ENCODE data around the gene ADAMTSL1. TPM values are rescaled to one million over a fixed set of nuclear protein-coding genes. Genes with fewer than 3 reads are reported as not detected.

ADAMTSL1 gene
- total RNA-seq, 2 donors from 2014 or later = 1.5 TPM; not detected in 1

DNA sequence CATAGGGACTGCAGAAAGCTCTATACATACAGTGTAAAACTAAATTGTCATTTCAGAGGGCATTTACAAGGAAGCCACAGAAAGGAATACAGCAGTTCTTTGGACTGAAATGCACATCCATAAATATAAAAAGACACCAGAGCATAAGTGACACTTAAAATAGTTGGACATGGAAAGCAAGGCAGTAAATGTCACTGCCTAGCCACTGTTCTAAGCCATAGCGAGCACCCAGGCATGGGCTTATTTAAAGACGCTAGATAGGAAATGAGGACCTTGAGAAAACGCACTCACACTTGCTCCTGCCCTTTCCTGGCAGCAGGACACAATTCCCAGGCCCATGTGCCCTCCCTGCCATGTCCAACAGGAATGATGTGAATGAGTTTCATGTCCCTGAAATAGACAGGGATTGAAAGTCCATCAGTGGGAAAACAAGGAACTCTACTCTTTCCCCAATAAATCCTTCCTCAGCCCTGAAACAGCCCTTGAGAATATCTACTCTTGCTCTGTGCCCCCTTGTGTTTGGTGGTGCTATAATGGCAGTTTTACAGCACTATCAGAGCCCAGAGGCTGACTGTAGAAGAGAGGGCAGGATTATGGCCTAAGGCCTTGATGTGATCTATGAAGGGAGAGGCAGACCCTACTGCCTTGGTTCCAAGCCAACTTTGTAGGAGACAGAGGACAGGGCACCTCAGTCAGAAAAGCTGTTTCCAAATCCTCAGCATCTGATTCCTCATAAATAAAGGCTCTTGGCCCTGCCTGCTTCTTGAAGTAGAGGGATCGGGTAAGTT is 376.1 kb downstream of the ADAMTSL1 start:
- no peak for DNase-seq
- TF ChIP-seq, protein P1, sequence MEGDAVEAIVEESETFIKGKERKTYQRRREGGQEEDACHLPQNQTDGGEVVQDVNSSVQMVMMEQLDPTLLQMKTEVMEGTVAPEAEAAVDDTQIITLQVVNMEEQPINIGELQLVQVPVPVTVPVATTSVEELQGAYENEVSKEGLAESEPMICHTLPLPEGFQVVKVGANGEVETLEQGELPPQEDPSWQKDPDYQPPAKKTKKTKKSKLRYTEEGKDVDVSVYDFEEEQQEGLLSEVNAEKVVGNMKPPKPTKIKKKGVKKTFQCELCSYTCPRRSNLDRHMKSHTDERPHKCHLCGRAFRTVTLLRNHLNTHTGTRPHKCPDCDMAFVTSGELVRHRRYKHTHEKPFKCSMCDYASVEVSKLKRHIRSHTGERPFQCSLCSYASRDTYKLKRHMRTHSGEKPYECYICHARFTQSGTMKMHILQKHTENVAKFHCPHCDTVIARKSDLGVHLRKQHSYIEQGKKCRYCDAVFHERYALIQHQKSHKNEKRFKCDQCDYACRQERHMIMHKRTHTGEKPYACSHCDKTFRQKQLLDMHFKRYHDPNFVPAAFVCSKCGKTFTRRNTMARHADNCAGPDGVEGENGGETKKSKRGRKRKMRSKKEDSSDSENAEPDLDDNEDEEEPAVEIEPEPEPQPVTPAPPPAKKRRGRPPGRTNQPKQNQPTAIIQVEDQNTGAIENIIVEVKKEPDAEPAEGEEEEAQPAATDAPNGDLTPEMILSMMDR (conservative IDR thresholded peaks at IDR 0.05) = peak; percentile 35
- Mint-ChIP-seq H3K4me1 (no peaks in the 10 kb centered on the region), H3K36me3 (ENCODE audit: low read depth) (no peaks in the 10 kb centered on the region), H3K9me3 (peaks cover 7% of the 10 kb centered on the region), H3K4me3 (no peak overlapping the region), H3K27me3 (ENCODE audit: insufficient read depth) (peaks cover 7% of the 10 kb centered on the region), H3K27ac (no peak overlapping the region)
- Histone ChIP-seq H3K4me3 (ENCODE audit: low read length) (no peak overlapping the region), H3K36me3 (ENCODE audit: control insufficient read depth, insufficient read depth, low read length) (no peaks in the 10 kb centered on the region), H3K9me3 (ENCODE audit: control insufficient read depth, low read length) (peaks cover 8% of the 10 kb centered on the region), H3K9ac (ENCODE audit: extremely low read depth, low read length, poor library complexity, severe bottlenecking) (no peak overlapping the region), H3K27ac (ENCODE audit: low read depth, low read length) (no peak overlapping the region), H3K27me3 (ENCODE audit: control insufficient read depth, insufficient read depth, low read length, poor library complexity, severe bottlenecking) (no peaks in the 10 kb centered on the region), H3K4me1 (ENCODE audit: control insufficient read depth, insufficient read depth, low read length) (no peaks in the 10 kb centered on the region)
- 92 to 96% methylated on average over 3 to 4 of the region's 4 CpGs for WGBS, 2 experiments (ENCODE audit: insufficient coverage in 1 of 2, insufficient read length in 1 of 2)

DNA sequence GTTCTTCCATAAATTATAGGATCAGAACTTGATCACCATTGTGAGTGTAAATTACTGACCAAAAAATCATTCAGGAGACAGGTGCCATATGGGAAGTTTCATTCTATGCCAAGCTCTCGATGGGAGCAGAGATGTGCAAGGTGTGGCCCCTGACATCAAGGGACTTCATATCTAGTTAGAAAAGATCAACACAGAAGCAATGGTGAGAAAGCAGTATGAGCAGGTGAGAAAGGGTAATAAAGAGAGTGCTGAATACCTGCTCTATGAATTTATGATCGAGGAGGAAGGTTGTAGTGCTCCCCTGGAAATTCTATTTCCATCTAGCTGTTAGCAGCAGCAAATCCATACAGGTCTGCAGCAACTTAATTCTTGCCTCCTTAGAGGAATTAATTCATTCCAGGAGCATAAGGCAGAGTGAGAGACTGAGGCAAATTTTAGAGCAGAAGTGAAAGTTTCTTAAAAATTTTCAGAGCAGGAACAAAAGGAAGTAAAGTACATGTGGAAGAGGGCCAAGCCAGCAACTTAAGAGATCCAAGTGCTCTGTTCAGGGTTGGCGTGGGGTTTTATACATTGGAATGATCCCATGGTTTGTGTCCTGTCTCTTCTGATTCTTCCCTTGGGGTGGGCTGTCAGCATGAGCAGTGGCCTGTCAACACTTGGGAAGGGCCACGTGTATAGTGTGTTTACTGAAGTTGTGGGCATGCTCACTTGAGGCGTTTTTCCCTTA is 377.3 kb downstream of the ADAMTSL1 start:
- H3K27ac ChIP-seq (ENCODE audit: low read depth, low read length) = no peak overlapping the region
- Mint-ChIP-seq H3K9me3 (no peaks in the 10 kb centered on the region), H3K4me3 (no peak overlapping the region), H3K36me3 (ENCODE audit: low read depth) (no peaks in the 10 kb centered on the region), H3K27ac (no peak overlapping the region), H3K27me3 (ENCODE audit: insufficient read depth) (peaks cover 7% of the 10 kb centered on the region), H3K4me1 (no peaks in the 10 kb centered on the region)
- H3K9me3 ChIP-seq (ENCODE audit: control insufficient read depth, low read length) = no peaks in the 10 kb centered on the region
- no peak overlapping the region for H3K4me3 ChIP-seq (ENCODE audit: low read length)
- WGBS, 2 experiments (ENCODE audit: insufficient coverage in 1 of 2, insufficient read length in 1 of 2) = 90 to 92% methylated on average over 4 to 5 of the region's 5 CpGs
- no peaks in the 10 kb centered on the region for H3K36me3 ChIP-seq (ENCODE audit: control insufficient read depth, insufficient read depth, low read length)
- no peak for DNase-seq
- TF ChIP-seq, protein P1 (conservative IDR thresholded peaks at IDR 0.05) = no peak
- H3K27me3 ChIP-seq (ENCODE audit: control insufficient read depth, insufficient read depth, low read length, poor library complexity, severe bottlenecking) = no peaks in the 10 kb centered on the region
- H3K9ac ChIP-seq (ENCODE audit: extremely low read depth, low read length, poor library complexity, severe bottlenecking) = no peak overlapping the region
- H3K4me1 ChIP-seq (ENCODE audit: control insufficient read depth, insufficient read depth, low read length) = no peaks in the 10 kb centered on the region

DNA sequence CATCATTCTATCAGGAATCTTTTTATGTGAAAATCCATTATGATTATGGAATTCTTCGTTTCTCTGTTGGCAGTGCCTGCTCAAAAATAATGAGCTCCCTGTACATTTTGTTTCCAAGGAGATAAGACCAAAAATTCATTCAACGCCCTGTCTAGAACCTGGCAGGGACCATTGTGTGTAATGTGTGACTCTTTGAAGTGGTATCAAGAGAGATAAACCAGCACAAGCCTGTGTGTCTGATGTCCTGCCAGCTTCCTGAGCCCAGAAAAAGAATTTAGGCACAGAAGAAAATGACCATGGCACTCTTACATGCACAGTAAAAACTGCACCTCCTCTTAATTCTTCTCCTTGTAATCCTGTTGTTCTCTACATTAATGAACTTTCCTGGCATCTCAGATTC is 381.7 kb downstream of the ADAMTSL1 start:
- TF ChIP-seq, protein P1 (conservative IDR thresholded peaks at IDR 0.05) = no peak
- Histone ChIP-seq H3K9ac (ENCODE audit: extremely low read depth, low read length, poor library complexity, severe bottlenecking) (no peak overlapping the region), H3K27ac (ENCODE audit: low read depth, low read length) (no peak overlapping the region), H3K36me3 (ENCODE audit: control insufficient read depth, insufficient read depth, low read length) (no peaks in the 10 kb centered on the region), H3K4me1 (ENCODE audit: control insufficient read depth, insufficient read depth, low read length) (no peaks in the 10 kb centered on the region), H3K9me3 (ENCODE audit: control insufficient read depth, low read length) (no peaks in the 10 kb centered on the region), H3K4me3 (ENCODE audit: low read length) (peak overlapping the region; percentile 19), H3K27me3 (ENCODE audit: control insufficient read depth, insufficient read depth, low read length, poor library complexity, severe bottlenecking) (no peaks in the 10 kb centered on the region)
- no peaks in the 10 kb centered on the region for H3K4me1 Mint-ChIP-seq
- no peaks in the 10 kb centered on the region for H3K36me3 Mint-ChIP-seq (ENCODE audit: low read depth)
- no peak overlapping the region for H3K4me3 Mint-ChIP-seq
- peaks cover 12% of the 10 kb centered on the region for H3K27me3 Mint-ChIP-seq (ENCODE audit: insufficient read depth)
- DNase-seq = no peak
- no peaks in the 10 kb centered on the region for H3K9me3 Mint-ChIP-seq
- no peak overlapping the region for H3K27ac Mint-ChIP-seq
- WGBS, 2 experiments (ENCODE audit: insufficient coverage in 1 of 2, insufficient read length in 1 of 2) = 83 to 86% methylated on average over 1 to 2 of the region's 2 CpGs

All from endodermal cell (in vitro differentiated cells).